ENCODE measurements around the gene LSAMP.

GRCh38 chr3:116413319-116413718, 32.0 kb downstream of the LSAMP start:
- no peak for TF ChIP-seq EZH2 (IDR thresholded peaks at IDR 0.05; ENCODE audit: low read depth)
- no peak for TF ChIP-seq CTCF (conservative IDR thresholded peaks at IDR 0.05)

Data from PC-9 (cell line).